Stimulated activated CD4-positive, alpha-beta T cell treated with anti-CD3 and anti-CD28 coated beads, Interleukin-2, amount 100 ng/mL, for 48 hours (primary cell): ENCODE results near the gene ATF5.

Experiments
- DNase-seq, 2 donors: peaks; one replicate each; pipeline ENCODE4 v3.0.0-alpha.2; 2020

ATF5 gene

DNA sequence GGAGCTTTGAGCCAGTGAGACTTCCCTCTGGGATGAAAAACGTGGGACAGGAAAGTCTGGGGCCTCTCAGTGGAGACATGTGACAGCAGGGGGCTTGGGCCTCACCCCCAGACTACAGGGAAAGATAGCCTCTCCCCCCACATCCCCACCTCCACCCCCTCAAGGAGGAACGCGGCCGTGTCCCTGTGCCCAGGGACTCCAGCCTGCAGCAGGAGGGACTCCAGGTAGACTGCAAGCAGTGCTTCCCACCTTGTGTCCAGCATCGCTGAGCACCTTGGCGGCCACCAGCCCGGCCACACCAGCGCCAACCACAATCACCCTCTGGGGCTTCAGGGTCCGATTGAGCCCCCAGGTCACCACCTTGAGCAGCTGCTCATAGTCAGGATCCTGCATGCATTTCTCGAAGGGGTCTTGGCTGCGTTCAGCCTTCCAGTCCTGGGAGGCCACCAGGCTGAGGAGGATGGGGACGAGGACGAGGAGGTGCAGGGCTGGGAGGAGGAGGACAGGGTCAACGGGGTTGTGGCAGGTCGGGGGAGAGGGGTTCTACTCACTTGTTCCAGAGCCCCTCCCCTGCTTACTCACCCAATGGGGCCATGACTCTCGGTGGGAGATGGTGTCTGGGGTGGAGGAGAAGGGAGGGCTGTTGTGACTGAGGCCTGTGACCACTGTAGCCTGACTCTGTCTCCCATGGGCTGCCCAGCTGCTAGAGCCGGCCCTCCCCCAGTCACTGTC is 33.3 kb upstream of the ATF5 start:
- DNase-seq = no peak

DNA sequence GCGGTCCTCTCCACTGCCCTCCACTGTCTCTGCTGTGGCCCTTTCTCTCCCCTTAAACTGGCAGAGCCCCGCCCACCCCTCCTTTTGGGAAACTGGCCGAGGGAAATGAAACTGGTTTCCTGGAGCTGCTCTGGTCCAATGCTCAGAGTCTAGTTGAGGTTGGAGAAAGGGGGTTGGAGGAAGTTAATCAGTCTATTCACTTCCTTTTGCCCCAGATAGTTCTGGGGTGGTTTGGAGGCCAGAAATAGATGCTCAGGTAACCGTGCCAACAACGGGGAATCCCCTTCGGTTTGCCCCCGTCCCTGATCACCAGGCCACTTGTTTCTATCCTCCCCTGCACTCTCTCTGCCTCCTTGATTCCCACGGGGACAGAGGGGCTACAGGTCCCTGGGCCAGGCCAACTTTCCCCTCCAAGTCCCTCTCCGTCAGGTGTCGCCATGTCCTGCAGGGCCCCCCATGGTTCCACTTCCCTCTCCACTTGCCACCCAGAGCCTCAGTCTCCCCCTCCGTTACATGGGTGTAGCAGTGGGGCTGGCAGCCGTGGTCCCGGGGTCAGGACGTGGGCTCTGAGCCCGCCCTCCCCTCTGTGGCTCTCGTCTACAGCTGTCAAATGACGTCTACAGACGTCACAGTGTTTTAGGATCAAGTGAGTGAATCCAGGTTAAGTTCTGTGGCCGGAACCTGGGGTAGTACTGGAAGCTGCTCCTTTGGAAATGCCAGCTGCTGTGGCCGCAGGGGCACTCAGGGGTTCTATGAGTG is 32.0 kb upstream of the ATF5 start, which contains the start of gene IL4I1:
Gene IL4I1, minus strand, starts transcription at position 25 of the 759 bp plus-strand sequence. CDS start 727 bp downstream, outside the sequence.
- peak; percentile 37 to 46 for DNase-seq

DNA sequence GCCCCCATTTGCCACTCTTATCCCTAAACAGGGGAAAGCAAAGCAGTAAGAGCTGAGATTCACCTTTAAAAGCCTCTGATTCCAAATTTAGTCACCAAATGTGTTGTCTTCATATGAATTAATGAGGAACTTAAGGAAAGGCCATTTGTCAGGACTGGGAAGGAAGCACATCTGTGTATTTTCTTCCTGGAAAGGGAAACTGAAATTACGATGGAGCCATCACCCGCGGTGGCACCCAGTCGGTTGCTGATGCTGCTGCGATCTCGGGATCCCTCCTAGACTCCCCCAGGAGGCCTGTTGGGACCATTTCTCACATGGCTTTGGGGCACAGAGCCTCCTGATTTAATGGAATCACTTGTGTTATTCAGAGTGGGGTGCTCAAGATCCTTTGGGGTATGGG is 24.9 kb upstream of the ATF5 start:
- DNase-seq = no peak

DNA sequence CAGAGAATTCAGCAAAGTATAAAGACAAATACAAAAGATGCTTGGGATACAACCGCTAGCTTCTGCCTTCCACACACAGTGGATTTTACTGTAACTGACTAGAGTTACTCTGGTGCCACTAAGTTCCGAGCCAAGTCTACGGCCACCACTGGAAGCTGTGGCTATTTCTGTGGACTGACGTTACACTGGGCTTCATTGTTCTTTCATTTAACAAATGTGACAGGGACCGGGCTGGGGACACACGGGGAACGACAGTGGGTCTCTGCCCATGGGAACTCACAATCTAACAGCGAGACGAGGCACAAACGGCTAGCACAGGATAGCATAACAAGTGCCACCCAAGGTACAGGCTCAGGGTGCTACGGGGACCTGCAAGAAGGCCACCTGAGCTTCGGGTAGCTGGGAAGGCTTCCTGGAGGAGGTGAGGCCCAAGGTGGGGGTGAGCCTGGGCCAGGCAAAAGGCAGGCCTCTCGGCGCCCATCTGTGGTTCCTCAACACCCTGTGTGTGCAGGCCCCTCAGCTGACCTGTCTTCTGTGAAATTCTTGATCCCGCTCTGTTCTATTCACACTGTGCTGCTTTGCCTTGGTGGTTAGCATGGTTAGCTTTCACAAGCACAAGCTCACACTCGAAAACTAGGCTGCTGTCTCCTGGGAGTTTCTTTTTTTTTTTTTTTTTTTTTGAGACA is 22.0 kb upstream of the ATF5 start:
- no peak for DNase-seq

DNA sequence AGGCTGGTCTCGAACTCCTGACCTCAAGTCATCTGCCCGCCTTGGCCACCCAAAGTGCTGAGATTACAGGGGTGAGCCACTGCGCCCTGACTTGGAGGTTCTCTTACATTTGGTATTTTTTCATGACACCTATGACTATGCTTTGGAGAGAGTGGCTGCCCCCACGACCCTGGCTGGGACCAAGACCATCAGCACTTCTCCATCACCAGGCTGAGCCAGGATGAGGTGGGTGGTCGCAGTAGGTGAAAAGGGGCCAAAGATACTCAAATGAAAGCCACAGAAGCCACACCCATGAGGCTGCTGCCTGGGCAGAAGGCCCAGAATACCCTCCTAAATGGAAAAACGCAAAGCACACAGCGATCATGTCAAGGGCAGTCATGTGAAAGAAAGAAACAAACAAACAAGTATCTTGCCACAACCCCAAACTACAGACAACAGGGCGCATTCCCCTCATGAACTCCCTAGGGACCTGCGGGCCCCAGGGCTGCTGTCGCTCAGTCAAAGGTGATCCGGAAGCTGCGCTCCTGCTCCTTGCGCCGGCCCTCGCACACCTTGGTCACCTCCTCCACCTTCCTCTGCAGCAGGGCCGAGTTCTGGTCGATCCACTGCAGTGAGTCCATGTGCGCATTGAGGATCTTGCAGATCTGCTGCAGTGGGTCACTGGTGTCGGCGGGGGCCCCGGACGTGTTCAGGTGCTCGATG is 21.1 kb upstream of the ATF5 start:
- DNase-seq = no peak

DNA sequence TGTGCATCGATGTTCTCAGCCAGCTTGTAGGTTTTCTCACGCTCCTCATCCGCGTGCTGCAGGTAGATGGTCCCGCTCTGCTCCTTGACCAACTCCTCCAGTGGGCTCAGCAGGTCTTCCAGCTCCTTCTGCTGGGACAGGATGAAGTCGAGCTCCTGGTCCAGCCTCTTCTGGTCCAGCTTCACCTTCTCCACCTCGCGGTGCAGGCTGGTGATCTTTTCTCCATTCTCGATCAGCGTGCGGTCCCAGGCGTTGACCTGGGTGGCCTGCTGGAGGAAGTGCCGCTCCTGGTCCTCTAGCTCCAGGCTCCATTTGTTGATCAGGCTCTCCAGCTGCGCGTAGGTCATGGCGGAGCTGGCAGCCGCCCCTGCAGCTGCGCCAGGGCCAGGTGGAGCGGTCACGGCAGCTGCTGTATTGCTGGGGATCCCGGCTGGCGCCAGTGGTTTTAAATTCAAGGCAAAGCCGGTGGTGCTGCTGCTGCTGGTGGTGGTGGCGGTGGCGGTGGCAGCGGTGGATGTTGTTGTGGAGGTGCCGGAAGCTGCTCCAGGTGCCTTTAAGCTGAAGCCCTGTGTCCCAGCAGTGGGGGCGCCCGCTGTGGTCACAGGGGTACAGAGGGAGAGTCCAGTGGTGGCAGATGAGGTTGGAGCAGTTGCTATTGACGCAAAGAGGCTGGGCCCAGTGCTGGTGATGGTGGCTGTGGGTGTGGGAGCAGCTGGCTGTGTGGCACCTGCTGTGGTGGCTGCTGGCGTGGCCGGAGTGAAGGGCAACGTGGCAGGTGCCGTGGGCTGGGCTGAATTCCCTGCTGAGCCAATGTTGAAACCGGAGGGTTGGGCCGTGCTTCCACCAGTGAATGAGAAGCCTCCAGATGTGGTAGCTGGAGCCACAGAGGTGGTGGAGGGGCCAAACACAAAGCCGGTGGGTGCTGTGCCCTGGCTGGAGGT is 20.3 kb upstream of the ATF5 start:
- no peak for DNase-seq

DNA sequence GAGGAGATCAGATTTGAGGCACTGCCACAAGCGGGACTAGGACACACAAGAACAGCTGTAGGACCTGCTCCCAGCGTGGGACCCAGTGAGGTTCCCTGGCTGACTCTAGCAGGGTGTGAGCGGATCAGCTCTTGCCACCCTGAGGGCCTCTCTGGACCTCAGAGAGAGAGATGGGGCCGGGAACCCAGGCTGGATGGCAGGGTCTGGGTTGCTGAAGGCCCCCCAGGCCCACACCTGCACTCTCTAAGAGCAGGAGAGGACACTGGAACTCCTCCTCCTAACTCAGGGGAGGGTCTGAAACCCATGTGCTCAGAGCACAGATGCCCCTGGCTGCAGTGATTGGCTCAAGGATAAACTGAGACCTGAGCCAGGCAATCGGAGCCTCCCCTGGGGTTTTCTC is 18.8 kb upstream of the ATF5 start:
- no peak for DNase-seq

DNA sequence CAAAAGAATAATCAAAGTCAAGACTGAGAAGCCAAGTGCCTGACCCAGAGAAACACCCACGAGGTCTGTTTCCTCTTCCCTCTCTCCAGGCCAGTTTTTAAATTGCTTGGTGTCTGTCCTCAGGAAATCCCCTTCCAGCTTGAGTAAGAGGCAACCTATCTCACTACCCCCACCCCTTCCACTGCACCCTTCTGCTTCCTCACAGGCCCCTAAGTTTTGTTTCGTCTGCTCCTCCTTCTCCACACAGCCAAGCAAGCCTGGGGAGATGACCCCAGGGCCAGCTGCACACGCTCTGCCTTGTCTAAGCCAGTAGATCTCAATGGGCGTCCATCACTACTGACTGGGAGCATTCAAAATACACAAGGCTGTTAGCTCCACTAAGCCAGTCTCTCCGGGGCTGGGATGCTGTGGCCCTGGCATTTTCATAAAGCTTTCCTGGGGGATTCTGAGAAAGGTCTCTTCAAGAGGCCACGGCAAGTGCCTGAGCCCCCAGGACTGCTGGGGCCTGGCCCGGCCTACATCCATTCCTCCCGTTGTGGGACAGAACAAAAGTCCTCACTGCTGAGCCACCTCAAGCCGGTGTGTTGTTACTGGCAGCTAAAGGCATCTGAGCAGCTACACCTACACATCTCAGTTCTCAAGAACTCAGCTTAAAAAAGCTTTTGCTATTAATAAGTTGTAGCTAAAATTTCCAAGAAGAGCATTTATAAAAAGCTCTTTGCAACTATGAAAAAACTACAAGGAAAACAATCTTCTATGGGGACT is 17.4 kb upstream of the ATF5 start:
- DNase-seq = peak in 1 of 2 donors; percentile 28

DNA sequence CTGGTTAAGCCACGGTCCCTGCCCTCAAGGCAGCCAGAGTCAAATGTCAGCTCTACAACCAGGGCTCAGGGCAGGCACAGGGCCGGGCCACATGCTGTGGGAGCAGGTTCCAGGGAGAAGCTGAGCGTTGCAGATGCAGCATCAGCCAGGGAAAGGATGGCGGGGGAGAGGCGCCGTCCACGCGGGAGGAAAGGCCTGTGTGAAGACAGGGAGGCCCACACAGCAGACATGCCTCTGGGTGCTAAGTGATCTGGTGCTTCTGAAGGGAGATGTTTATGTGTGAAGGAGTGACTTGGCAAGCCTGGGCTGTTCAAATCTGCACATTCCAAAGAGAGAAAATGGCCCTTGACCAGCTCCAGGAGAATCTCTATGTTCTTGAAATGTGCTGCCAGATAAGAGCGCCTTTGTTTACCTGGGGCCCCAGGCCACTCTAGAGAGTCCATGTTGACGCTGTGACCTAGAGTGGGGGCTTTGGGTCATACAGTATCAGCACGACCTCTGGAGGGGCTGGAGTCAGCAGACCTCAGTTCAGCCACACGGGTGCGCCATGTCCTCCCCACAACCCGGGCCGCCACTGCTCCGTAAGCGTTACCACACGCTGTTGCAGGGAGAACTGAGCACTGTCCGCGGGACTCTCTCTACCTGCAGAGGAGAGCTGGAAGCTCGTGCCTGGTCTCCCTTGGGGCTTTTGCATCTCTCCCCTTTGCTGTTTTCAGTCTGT is 15.9 kb upstream of the ATF5 start:
- DNase-seq = no peak

DNA sequence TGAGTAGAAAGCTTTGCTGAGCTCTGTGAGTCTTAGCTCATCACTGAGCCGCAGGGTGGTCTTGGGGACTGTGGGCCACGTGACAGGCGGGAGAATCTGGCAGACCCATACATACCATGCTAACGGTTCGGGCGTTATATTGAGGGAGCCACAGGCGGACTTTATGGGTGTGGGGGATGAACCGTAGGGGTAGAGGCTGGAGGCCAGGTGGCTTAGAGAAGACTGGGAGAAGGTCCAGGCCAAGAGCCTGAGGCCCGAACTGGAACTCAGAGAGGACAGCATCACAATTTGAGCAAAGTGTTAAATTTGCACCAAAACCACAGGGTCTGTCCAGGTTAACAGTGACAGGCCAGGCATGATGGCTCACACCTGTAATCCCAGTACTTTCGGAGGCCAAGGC is 15.3 kb upstream of the ATF5 start:
- DNase-seq = no peak

DNA sequence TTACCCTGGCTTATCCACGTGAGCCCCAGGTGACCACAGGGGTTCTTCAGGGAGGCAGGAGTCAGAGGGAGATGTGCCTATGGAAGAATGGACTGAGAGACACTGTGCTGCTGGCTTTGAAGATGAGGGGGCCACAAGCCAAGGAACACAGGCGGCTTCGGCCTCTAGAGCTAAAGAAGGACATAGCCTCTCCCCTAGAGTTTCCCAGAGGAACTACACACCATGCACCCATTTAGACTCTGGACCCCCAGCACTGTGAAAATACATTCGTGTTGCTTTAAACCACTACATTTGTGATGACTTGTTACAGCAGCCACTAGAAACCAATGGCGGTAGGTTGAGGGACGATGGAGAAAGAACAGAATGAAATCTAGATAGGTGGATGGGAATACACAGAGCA is 13.7 kb upstream of the ATF5 start:
- DNase-seq = no peak

DNA sequence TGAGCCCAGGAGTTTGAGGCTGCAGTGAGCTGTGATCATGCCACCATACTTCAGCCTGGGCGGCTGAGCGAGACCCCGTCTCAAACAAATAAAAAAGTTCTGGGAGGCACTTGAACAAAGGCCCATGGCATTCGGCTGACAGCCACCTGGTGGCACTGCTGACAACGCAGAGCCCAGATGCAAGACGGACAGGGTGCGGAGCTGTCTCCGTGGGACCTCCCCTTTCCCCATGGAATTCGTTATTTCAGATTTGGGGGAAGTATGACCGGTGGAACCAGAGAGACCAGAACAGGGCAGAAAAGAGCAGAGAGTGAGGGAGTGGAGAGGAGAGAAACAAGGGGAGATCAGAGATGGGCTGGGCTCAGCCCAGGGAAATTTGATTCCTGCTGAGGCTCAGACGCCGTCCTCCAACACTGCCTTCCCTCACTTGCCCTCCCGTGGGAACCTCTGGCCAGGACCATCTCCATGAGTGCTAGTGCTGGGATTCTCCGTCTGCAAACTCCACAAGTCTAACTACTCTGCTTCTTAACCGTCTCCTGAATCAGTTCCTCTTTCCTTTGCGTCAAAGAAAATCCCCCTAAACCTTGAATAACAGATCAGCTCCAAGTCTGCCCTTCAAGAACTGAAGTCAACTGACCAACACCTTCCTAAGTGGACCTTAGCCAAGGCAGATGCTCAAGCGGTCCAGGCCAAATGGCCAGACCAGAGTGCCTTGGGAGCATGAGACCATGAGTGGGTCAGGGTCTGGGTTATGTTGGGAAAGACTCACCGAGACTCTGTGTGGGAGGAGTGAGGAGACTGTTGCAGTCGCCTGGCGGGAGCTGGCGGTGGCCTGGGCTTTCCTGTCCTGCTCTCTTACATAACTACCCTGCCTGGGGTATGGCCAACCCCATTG is 11.9 kb upstream of the ATF5 start:
- no peak for DNase-seq

DNA sequence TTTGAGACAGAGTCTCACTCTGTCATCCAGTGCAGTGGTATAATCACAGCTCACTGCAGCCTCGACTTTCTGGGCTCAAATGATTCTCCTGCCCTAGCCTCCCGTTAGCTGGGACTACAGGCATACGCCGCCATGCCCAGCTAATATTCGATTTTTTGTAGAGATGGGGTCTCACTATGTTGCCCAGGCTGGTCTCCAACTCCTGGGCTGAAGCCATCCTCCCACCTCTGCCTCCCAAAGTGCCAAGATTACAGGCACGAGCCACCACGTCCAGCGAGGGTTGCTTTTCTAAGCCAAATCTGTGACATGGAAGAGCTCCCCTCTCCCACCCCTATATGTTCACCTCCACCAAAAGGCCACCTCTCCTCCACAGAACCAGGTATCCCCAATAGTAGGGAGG is 10.9 kb upstream of the ATF5 start:
- DNase-seq = no peak

DNA sequence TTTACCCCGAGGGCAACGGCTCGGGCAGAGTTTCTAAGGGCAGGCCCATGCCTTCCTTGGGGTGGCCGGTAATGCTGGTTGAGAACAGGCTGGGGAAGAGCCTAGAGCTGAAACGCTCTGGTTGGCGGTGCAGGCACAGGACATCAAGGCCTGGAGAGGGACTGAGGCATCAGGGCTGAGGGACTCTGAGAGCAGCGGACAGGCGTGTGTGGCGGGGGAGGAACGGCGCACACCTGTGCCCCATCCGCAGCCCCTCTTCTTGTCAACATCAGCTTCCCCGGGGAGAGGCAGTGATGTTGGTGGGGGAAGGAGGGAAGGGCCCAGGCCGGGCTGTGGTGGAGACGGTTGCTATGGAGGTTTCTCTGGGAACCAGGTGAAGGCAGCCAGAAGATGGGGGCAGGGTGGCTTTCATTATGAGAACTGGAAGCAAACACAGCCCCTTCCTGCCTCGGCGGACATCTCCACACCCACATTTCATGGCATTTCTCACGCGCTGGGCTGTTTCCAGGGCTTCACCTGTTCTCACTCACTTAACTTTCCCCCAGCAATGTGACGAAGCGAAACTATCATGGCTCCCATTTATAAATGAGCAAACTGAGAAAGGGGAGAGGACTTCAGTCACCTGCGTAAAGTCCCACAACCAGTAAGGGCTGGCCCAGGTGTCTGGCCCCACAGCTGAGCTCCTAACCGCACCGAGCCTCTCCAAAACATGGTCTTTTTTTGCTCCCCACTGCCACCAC is 8.2 kb upstream of the ATF5 start:
- no peak for DNase-seq

DNA sequence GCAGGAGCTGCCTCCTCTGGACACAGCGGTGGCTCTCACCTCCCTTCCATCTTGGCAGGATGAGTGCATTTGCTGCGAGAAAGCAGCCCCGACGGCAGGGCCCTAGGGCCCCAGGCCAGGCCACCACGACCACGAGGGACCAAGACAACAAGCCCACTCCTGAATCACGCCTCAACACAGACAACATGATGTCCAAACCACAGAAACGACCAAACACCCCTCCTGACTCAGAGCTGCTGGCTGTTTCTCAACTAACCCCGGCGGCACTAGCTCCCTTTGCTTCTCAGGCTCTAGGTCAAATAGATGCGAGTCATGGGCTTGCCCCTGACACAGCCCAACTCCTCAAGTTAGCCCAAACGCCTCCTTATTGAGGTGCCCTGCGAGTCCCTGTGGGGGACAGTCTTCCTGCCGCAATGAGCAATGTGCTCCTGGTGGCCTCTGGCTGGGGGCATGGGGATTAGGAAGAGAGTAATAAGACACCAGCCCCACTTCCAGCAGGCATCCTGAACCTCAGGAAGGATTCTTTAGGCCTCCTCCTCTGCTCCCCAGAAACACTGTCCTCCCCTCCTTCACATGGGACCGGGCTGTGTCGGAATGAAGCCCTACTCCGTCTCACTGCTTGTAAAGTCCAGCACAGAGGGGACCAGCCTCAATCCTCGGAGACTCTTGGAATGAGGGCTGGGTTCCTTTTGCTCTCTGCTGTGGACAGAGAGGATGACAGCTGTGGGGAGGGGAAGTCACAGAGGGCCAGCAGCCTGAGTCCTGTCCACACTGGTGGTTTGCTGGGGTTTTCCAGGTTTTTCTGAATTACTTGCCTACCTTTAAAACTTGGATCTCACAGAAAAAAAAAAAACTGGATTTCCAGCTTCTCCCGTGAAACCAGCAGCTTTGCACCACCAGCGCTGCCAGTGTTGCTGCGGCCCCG is 6.9 kb upstream of the ATF5 start:
- DNase-seq = no peak

DNA sequence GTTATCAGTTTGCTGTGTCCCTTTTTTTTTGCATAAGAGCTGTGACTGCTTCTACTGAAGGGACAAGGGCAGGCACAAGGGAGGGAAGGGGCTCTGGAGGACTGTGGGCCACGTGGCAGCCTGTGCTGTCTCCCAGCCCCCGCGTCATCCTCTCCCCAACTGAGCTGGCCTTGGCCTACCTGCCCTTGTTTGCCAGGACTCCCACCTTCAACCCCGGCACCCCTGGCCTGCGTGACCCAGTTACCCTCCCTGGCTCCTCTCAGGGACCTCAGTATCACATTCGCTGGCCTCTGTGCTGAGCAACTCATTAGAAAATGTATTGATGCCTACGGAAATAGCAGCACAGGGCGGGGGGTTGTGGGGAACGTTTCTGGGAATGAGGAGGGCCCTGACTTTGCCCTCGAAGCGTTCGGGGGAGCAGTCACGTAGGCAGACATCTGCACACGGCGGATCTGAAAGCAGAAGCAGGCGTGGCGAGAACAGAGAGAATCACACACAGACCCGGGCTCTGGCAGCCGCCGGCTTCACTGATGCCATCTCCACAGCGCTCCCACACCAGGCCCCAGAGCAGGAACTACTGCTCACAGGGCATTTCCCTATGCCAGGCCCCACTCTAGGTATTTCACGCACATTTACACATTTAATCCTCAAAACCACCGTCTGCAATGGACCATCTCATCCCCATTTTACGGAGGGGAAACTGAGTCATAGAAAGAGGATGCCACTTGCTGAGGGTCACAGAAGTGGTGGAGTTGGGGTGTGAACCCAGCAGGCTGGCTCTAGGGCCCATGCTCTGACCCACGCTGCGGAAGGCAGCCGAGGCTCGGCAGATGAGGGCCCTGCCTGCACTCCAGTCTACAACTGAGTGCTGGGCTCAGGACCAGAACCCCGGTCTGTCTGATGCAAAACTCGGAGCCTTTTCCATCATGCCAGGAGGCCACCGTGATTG is 5.7 kb upstream of the ATF5 start:
- no peak for DNase-seq
